Peyer's patch (tissue), 4 donors: ENCODE data around the gene CDH4.

Experiments used
- POLR2A ChIP-seq, 2 donors: fragments of 450-650 bp; IDR thresholded peaks; one replicate each; pipeline ENCODE4 v1.5.1; 2017; ENCODE audit warnings: antibody characterized with exemption in 2 of 2, mild to moderate bottlenecking in 2 of 2, moderate library complexity in 2 of 2
- TF ChIP-seq, protein P1 (sequence below), 6 experiments: fragments of 450-650 bp in 4 of 6; fragments of 200-600 bp in 2 of 6; sonication (generic) in 1 of 6; IDR thresholded peaks; one replicate each; pipeline ENCODE4 v1.5.1; 2017 to 2019; ENCODE audit warnings: antibody characterized with exemption in 6 of 6, mild to moderate bottlenecking in 3 of 6, moderate library complexity in 1 of 6

DNA sequence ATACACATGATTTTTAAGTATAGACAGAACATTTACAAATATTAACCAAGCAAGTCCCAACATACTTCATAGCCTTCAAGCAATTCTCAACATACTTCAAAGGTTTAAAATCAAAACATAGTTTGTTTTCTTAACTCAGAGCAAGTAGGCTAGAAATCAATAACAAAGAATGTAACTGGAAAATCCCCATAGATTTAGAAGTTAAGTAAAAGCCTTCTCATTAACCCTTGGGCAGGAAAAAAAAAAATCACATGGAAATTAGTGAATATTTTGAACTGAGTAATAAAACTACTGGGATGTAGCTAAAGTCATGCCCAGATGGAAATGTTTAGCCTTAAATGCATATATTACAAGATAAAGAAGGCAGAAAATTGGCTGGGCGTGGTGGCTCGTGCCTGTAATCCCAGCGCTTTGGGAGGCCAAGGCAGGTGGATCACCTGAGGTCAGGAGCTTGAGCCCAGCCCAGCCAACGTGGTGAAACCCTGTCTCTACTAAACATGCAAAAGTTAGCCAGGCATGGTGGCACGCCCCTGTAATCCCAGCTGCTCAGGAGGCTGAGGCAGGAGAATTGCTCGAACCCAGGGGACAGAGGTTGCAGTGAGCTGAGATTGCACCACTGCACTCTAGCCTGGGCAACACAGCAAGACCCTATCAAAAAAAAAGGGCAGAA, 497.5 kb downstream of the CDH4 start:
- TF ChIP-seq, protein P1, sequence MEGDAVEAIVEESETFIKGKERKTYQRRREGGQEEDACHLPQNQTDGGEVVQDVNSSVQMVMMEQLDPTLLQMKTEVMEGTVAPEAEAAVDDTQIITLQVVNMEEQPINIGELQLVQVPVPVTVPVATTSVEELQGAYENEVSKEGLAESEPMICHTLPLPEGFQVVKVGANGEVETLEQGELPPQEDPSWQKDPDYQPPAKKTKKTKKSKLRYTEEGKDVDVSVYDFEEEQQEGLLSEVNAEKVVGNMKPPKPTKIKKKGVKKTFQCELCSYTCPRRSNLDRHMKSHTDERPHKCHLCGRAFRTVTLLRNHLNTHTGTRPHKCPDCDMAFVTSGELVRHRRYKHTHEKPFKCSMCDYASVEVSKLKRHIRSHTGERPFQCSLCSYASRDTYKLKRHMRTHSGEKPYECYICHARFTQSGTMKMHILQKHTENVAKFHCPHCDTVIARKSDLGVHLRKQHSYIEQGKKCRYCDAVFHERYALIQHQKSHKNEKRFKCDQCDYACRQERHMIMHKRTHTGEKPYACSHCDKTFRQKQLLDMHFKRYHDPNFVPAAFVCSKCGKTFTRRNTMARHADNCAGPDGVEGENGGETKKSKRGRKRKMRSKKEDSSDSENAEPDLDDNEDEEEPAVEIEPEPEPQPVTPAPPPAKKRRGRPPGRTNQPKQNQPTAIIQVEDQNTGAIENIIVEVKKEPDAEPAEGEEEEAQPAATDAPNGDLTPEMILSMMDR (IDR thresholded peaks at IDR 0.05), result no peak
- TF ChIP-seq POLR2A (IDR thresholded peaks at IDR 0.05), result no peak
